B cell (primary cell): ENCODE data around the gene LIG1. TPM values are rescaled to one million over a fixed set of nuclear protein-coding genes. Genes with fewer than 3 reads are reported as not detected.
A peak's percentile ranks its signal among the peaks of the same experiment; 100 is the strongest.

Experiments used
- ATAC-seq: fragments of 200-7000 bp; cut with Tn5 transposase; one replicate; pipeline ENCODE4 v1.10.0; 2021; ENCODE audit warnings: low read depth, mild to moderate bottlenecking, moderate number of reproducible peaks, moderate library complexity
- CTCF ChIA-PET: fragments of 350-600 bp; sonication (Branson Sonifier 250); formaldehyde crosslinking; loops from one replicate; lab custom pipeline; 2021; ENCODE audit warnings: antibody characterized with exemption, inconsistent platforms; lab: Charles Lee
- POLR2A ChIA-PET: fragments of 350-600 bp; sonication (Branson Sonifier 250); formaldehyde crosslinking; loops from one replicate; lab custom pipeline; 2021; ENCODE audit warnings: antibody characterized with exemption; lab: Charles Lee
- DNase-seq: peaks from one replicate; pipeline ENCODE4 v3.0.0; 2013
- H2AFZ ChIP-seq: 2 replicates; pipeline ENCODE4 v1.6.1; 2012; ENCODE audit warnings: mild to moderate bottlenecking, low read depth, low read length; ENCODE audit not compliant: insufficient read depth, poor library complexity, severe bottlenecking
- H3K27ac ChIP-seq, 2 donors: 1 replicate in 1 of 2; 2 replicates in 1 of 2; pipeline ENCODE4 v1.5.1; 2012 to 2013; ENCODE audit warnings: low read length in 2 of 2, mild to moderate bottlenecking in 2 of 2, moderate library complexity in 1 of 2
- H3K27me3 ChIP-seq, 4 experiments: fragments of 200-600 bp in 1 of 4; sonication (generic) in 1 of 4; replicated peaks in 1 of 4; 1 replicate in 2 of 4; 2 replicates in 2 of 4; pipeline versions ENCODE4 v1.6.1 to v1.7.0; 2013 to 2016; ENCODE audit warnings: low read length in 3 of 4, mild to moderate bottlenecking in 2 of 4, mixed read lengths in 1 of 4, moderate library complexity in 1 of 4; ENCODE audit not compliant: insufficient read depth in 4 of 4, control insufficient read depth in 3 of 4; ENCODE audit errors: control extremely low read depth in 1 of 4
- H3K36me3 ChIP-seq, 2 experiments: replicated peaks in 1 of 2; 1 replicate in 1 of 2; 2 replicates in 1 of 2; pipeline versions ENCODE4 v1.6.1 to v1.7.1; 2013; ENCODE audit warnings: low read length in 1 of 2; ENCODE audit not compliant: insufficient read depth in 2 of 2, control insufficient read depth in 1 of 2; ENCODE audit errors: control extremely low read depth in 1 of 2, extremely low read depth in 1 of 2
- H3K4me1 ChIP-seq, 2 donors: fragments of 200-600 bp in 1 of 2; sonication (generic) in 1 of 2; 1 replicate in 1 of 2; 2 replicates in 1 of 2; pipeline versions ENCODE4 v1.5.1 to v1.6.1; 2013 to 2017; ENCODE audit warnings: low read length in 2 of 2; ENCODE audit not compliant: control insufficient read depth in 2 of 2, insufficient read depth in 2 of 2
- H3K4me2 ChIP-seq: replicated peaks from 2 replicates; pipeline ENCODE3; 2012; ENCODE audit warnings: mild to moderate bottlenecking, low read depth, low read length; ENCODE audit not compliant: poor library complexity, severe bottlenecking
- H3K4me3 ChIP-seq, 5 experiments: fragments of 200-600 bp in 1 of 5; sonication (generic) in 1 of 5; 1 replicate in 3 of 5; 2 replicates in 2 of 5; pipeline versions ENCODE4 v1.5.1 to v1.7.0; 2011 to 2016; ENCODE audit warnings: low read length in 4 of 5, mild to moderate bottlenecking in 4 of 5, low read depth in 2 of 5, control low read depth in 1 of 5, moderate library complexity in 1 of 5; ENCODE audit not compliant: insufficient read depth in 1 of 5; ENCODE audit errors: control extremely low read depth in 1 of 5, extremely low read depth in 1 of 5
- H3K79me2 ChIP-seq: fragments of 200-600 bp; sonication (generic); one replicate; pipeline ENCODE4 v1.6.0; 2016; ENCODE audit warnings: low read length; ENCODE audit not compliant: control insufficient read depth, insufficient read depth
- H3K9ac ChIP-seq: fragments of 200-600 bp; sonication (generic); 2 replicates; pipeline ENCODE4 v1.6.1; 2017; ENCODE audit warnings: mild to moderate bottlenecking, low read length, moderate library complexity
- H3K9me3 ChIP-seq, 3 donors: one replicate each; pipeline versions ENCODE4 v1.6.1 to v1.7.1; 2013; ENCODE audit warnings: low read length in 2 of 3; ENCODE audit not compliant: control insufficient read depth in 2 of 3, insufficient read depth in 1 of 3; ENCODE audit errors: control extremely low read depth in 1 of 3
- H4K20me1 ChIP-seq: 2 replicates; pipeline ENCODE4 v1.6.0; 2012; ENCODE audit warnings: mild to moderate bottlenecking, low read length; ENCODE audit not compliant: insufficient read depth, control insufficient read depth, poor library complexity, severe bottlenecking
- H3K27ac Mint-ChIP-seq: one replicate; pipeline ENCODE4 v1.8.0; 2021; ENCODE audit warnings: mixed read lengths
- H3K27me3 Mint-ChIP-seq: one replicate; pipeline ENCODE4 v1.8.0; 2021; ENCODE audit warnings: mixed read lengths
- H3K4me1 Mint-ChIP-seq: one replicate; pipeline ENCODE4 v1.8.0; 2021; ENCODE audit warnings: mixed read lengths
- H3K4me3 Mint-ChIP-seq: one replicate; pipeline ENCODE4 v1.8.0; 2021; ENCODE audit warnings: mixed read lengths
- H3K9me3 Mint-ChIP-seq: one replicate; pipeline ENCODE4 v1.8.0; 2022; ENCODE audit warnings: mixed read lengths; ENCODE audit not compliant: insufficient read depth
- EZH2 ChIP-seq: IDR thresholded peaks from 2 replicates; pipeline ENCODE4 v1.6.1; 2012; ENCODE audit warnings: borderline replicate concordance, low read depth, mild to moderate bottlenecking, moderate library complexity, low read length; ENCODE audit not compliant: insufficient read depth, poor library complexity, severe bottlenecking
- WGBS: methylation state at CpG from one replicate; pipeline ENCODE4 v1.1.5; 2013; ENCODE audit warnings: missing lambda C conversion rate; ENCODE audit not compliant: insufficient coverage; 5-methylcytosine and 5-hydroxymethylcytosine counted together
- intact Hi-C: fragments of 100-400 bp; cut with micrococcal nuclease; formaldehyde crosslinking; loops from one replicate; pipeline ENCODE4 v1.10.0; 2022
- polyA plus RNA-seq: library from polyadenylated mRNA; depleted of rRNA; stranded (reverse); fragments of >200 nt; gene quantifications from 2 replicates; pipeline ENCODE4 v1.2.3, GENCODE V29; 2012
- total RNA-seq, 2 donors: library from RNA; stranded (reverse); fragments of 120-200 nt in 1 of 2; gene quantifications; 1 replicate in 1 of 2; 2 replicates in 1 of 2; pipeline versions ENCODE4 v1.2.3 to v1.2.4, GENCODE V29; 2013 to 2022
- TF ChIP-seq, protein P1 (sequence below): fragments of 200-600 bp; IDR thresholded peaks from one replicate; pipeline ENCODE4 v1.8.0; 2022; ENCODE audit warnings: antibody characterized with exemption, mild to moderate bottlenecking

Gene LIG1
- total and polyA plus RNA-seq, 2 donors (not counting 1 experiment from before 2014, with no cell fraction given), result 97.5 to 111 TPM

GRCh38 chr19:48117515-48118130 is 52.5 kb downstream of the LIG1 start:
- H3K79me2 ChIP-seq, result no peaks in the 10 kb centered on the region
- 100% methylated on average over 6 of the region's 12 CpGs for WGBS
- Mint-ChIP-seq H3K4me1 (peaks cover 20% of the 10 kb centered on the region), H3K9me3 (no peaks in the 10 kb centered on the region), H3K27me3 (no peaks in the 10 kb centered on the region), H3K4me3 (no peak overlapping the region), H3K27ac (peak overlapping the region; percentile 62)
- ChIA-PET POLR2A (no interaction called here), CTCF (no interaction called here)
- peaks cover 15 to 19% of the 10 kb centered on the region in 2 donors for H3K4me1 ChIP-seq
- no peak for TF ChIP-seq EZH2
- TF ChIP-seq, protein P1, sequence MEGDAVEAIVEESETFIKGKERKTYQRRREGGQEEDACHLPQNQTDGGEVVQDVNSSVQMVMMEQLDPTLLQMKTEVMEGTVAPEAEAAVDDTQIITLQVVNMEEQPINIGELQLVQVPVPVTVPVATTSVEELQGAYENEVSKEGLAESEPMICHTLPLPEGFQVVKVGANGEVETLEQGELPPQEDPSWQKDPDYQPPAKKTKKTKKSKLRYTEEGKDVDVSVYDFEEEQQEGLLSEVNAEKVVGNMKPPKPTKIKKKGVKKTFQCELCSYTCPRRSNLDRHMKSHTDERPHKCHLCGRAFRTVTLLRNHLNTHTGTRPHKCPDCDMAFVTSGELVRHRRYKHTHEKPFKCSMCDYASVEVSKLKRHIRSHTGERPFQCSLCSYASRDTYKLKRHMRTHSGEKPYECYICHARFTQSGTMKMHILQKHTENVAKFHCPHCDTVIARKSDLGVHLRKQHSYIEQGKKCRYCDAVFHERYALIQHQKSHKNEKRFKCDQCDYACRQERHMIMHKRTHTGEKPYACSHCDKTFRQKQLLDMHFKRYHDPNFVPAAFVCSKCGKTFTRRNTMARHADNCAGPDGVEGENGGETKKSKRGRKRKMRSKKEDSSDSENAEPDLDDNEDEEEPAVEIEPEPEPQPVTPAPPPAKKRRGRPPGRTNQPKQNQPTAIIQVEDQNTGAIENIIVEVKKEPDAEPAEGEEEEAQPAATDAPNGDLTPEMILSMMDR, result no peak
- peaks cover 0 to 16% of the 10 kb centered on the region in 2 experiments for H3K36me3 ChIP-seq
- peak overlapping the region; percentile 2 for H2AFZ ChIP-seq
- H3K9me3 ChIP-seq, result peaks cover 0 to 12% (median 0%) of the 10 kb centered on the region in 3 donors
- H3K9ac ChIP-seq, result no peak overlapping the region
- no peak for ATAC-seq
- intact Hi-C loops, result no loop called here
- no peaks in the 10 kb centered on the region for H4K20me1 ChIP-seq
- H3K27me3 ChIP-seq, result no peaks in the 10 kb centered on the region
- no peak overlapping the region for H3K4me3 ChIP-seq
- no peak for DNase-seq
- peak overlapping the region; percentile 42 for H3K4me2 ChIP-seq
- peak overlapping the region in 1 of 2 donors; percentile 64 for H3K27ac ChIP-seq

GRCh38 chr19:48113190-48113917 is 56.8 kb downstream of the LIG1 start:
- WGBS, result 88% methylated on average over 13 of the region's 16 CpGs

More at GRCh38 chr19:48113190-48113917, 56.8 kb downstream of the LIG1 start:
- Histone ChIP-seq H2AFZ (no peak overlapping the region), H3K9me3 (peaks cover 0 to 4% (median 0%) of the 10 kb centered on the region in 3 donors), H4K20me1 (no peaks in the 10 kb centered on the region), H3K27ac (peak overlapping the region in 1 of 2 donors; percentile 59), H3K79me2 (peaks cover 10% of the 10 kb centered on the region), H3K27me3 (no peaks in the 10 kb centered on the region), H3K4me3 (no peak overlapping the region), H3K36me3 (peaks cover 0 to 6% of the 10 kb centered on the region in 2 experiments), H3K4me2 (no peak overlapping the region), H3K4me1 (peaks cover 21 to 26% of the 10 kb centered on the region in 2 donors), H3K9ac (no peak overlapping the region)
- Mint-ChIP-seq H3K4me3 (no peak overlapping the region), H3K27me3 (no peaks in the 10 kb centered on the region), H3K27ac (peak overlapping the region; percentile 26), H3K9me3 (no peaks in the 10 kb centered on the region), H3K4me1 (peaks cover 19% of the 10 kb centered on the region)
- POLR2A ChIA-PET, result no interaction called here
- TF ChIP-seq, protein P1, result no peak
- TF ChIP-seq EZH2, result no peak
- DNase-seq (no peak), ATAC-seq (no peak)
- CTCF ChIA-PET, result interaction anchor here (2.3 kb wide), 1 partner anchor 146 kb away, joined by 10 read pairs; no protein-coding TSS in a partner anchor
- intact Hi-C loops, result no loop called here
